GM19328 (cell line): Measurements from ENCODE around the gene KCNIP1.

Experiments used
- ATAC-seq: cut with Tn5 transposase; IDR thresholded peaks from one replicate; pipeline ENCODE4 v1.9.1; 2021; ENCODE audit warnings: mild to moderate bottlenecking, moderate library complexity; ENCODE audit not compliant: unreplicated experiment

KCNIP1 gene

GRCh38 chr5:170482511-170482910 lies 21.3 kb upstream of the KCNIP1 start:
- ATAC-seq, result no peak

DNA sequence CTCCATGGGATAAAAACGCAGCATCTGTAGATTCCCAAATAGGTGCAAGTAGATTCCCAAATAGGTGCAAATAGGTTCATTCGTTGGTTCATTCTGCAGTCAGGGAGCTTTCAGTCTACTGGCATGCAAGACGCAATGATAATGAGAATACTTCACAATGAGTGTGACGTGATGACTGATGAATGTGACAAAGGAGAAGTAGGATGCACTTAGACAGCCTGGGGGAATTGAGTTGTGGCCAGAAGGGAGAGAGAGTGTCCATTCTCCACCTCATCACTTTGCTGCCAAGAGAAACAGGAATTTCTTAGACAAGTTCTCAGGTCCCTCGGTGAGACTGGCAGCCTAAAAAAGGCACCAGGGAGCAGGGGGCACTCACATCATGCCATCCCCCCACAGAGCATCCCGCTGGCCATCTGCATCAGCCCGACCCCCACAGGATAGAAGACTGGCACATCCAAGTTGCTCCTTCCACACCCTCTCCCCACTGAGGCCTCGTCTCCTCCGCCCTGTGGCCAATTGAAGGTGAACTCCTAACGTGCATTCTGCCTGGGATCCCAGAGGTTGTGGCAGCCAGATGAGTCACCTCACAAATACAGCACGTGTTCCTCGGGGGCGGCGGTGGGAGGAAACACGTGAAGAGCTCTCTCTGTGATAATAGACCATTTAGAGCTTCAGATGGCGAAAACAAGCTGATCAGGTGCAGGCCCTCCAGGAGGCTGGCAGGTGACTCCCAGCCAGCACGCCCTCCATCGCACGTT lies 19.9 kb upstream of the KCNIP1 start:
- ATAC-seq, result no peak

DNA sequence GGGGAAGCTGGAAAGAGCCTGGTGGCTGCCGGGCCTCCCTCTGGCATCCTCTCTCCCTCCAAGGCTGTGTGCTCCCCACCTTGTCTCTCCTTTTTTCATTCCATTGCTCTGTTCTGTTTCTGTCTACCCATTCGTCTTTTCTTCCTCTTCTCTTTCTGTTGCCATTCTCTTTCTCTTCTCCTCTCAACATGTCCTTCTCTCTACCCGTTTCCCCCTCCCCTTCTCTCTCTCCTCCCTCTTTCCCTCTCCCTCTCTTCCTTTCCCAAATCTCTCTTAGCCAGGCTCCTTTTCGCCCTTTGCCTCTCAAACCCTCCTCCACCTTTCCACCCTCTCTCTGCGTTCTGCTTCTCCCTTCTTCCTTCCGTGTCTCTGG lies 19.4 kb upstream of the KCNIP1 start:
- no peak for ATAC-seq

DNA sequence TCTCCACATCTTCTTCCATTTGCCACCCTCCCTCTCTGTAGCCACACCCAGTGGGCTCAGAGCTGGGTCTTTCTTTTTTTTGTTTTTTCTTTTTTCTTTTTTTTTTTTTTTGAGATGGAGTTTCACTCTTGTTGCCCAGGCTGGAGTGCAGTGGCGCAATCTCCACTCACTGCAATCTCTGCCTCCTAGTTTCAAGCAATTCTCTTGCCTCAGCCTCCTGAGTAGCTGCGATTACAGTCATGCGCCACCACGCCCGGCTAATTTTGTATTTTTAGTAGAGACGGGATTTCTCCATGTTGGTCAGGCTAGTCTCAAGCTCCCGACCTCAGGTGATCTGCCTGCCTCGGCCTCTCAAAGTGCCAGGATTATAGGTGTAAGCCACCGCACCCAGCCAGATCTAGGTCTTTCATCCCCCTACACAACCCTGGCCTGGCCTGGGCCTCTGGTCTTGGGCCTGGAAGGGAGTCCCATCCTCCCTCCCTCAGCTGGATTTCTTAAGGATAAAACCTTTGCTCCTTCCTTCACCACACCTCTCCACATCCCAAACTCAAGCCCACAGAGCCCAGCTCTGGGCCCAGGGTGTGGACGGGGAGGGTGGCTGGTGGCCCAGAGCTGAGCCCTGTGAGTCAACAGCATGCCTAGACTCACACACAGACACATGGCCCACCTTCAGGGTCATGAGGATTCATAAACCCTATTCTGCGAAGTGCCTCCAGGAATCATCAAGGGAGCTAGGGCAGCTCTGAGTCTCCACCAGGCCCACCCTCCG lies 18.8 kb upstream of the KCNIP1 start:
- no peak for ATAC-seq

DNA sequence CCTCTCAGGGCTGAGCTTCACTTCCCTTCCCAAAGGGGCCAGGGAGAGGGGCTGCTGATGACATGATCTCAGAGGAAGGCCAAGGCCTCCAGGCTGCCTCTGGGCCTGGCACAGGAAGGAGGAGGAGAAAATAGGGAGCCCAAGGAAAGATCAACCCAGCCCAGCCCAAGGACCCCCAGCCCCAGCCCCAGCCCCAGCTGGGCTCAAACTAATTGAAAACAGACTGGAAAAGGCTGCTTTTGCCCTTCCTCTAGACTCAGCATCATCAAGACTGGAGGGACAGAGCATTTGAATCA lies 18.3 kb upstream of the KCNIP1 start:
- no peak for ATAC-seq

DNA sequence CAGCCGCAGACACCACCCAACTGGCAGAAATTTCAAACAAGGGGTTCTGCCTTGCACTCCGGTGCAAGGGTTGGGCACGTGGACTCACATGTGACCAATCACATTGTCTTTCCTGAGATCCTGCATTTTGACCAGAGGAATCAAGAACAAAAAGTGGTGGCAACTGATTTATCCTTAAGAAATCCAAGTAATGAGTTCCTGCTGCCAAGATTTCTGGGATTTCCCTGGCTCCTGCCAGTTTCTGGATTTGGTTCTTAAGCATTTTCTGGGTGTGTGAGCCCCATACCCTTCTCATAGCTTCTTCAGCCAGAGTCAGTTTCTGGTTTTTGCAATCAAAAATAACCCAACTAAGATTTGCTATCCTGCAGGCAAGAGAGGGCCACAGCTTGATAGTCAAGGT lies 17.4 kb upstream of the KCNIP1 start:
- no peak for ATAC-seq

DNA sequence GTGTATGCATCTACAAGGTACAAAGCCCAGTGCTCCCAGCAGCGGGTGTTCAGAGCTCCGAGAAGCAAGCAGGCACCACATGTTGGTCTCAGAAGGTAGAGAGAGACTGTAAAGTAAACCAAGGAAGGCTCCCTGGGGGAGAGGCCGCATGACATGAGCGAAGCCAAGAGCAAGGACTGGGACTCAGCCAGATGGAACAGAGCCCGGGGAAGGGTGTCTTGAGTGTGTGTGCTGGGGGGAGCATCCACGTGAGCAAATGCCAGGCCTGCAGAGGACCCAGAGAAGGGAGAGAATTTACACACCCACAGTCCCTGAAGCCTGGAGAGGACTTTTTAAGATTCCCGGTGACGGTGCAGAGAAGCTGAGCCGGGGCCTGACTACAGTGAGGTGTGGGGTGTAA lies 15.2 kb upstream of the KCNIP1 start:
- no peak for ATAC-seq

DNA sequence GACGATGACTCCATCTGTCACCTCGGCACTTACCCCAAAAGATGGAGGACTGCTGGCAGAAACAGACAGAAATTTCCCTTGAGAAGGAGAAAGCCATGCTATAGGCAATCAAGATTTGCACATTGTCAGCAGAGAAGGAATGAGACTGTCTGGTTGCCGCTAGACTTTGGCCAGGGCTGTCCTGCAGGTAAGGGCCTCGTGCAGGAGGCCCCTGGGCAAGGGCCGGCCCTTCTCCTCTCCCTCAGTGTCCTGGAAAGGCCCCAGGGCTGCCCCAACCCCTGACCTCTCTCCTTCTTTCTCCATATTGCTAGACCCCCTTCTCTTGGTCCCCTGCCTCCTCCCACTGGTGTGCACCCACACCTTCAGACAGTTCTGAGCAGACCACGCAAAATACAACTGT lies 14.6 kb upstream of the KCNIP1 start:
- no peak for ATAC-seq

GRCh38 chr5:170490381-170490780 lies 13.4 kb upstream of the KCNIP1 start:
- no peak for ATAC-seq

DNA sequence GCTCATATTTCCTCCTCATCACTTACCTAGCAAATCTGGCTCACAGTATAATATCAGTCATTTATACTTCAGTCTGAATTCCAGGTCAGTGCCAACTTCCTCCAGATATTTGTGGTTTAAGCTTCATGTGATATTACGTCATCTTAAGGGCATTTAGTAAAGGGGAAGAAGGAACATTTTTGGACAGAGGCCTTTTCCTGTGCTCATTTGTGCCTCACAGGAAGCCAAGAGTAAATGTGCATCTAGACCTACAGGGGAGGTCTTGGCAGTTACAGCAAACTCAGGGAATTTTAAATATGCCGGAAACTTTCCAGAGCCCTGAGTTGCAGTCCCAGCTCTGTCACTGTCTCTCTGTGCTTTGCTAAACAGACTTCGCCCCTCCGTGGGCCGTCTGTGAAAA lies 12.3 kb upstream of the KCNIP1 start:
- ATAC-seq, result no peak

DNA sequence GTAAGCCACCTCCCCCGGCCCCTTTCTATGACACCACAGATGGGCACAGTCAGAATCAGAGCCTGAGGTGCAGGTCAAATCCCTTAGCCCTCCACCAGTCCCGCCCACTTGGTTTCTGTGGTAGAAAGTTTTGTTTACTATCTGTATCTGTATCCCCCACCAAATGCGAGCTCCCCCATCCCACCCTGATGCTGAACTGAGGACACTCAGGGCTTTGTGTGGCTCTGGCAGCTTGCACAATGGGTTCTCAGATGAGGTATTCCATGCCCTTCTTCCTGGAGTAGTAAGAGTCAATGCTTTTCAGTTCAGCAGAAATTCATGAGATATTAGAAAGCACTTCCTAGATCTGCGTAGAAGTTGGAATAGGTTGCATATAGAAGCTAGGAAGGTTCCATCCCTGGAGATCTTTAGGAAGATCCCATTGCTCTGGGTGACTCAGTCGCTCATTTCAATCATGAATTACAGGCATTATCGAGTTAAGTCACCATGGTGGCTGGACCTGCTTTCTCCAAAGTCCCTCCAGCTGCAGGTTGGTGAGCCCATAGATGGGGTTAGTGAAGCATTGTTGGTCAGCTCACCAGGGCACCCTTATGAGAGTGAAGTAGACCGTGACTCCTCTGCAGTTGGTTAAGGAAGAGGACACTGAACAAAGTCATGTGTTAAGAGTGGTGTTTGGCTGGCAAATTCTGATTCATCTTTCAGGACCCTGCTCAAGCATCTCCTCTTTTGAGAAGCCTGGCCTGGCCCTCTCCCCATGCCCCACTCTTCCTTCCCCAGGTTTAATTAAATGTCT lies 10.6 kb upstream of the KCNIP1 start:
- no peak for ATAC-seq

DNA sequence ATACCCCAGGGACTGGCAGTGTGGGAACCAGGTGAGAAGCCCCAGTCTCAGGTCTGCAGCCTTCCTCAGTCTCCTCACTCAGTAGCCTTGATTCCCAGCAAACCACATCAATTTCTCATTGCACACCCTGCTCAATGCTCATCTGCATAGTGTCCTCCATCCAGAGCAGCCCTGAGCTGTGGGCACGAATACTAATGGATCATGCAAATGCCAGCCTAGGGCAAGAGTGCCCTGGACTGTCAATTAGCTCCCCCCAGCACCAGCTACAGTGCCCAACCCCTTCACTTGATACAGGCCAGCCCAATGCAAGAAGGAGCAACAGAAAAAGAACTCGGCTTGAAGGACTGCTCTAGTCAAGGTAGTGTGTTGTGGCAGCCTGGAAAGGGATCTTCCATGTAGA lies 9.8 kb upstream of the KCNIP1 start:
- ATAC-seq, result no peak

DNA sequence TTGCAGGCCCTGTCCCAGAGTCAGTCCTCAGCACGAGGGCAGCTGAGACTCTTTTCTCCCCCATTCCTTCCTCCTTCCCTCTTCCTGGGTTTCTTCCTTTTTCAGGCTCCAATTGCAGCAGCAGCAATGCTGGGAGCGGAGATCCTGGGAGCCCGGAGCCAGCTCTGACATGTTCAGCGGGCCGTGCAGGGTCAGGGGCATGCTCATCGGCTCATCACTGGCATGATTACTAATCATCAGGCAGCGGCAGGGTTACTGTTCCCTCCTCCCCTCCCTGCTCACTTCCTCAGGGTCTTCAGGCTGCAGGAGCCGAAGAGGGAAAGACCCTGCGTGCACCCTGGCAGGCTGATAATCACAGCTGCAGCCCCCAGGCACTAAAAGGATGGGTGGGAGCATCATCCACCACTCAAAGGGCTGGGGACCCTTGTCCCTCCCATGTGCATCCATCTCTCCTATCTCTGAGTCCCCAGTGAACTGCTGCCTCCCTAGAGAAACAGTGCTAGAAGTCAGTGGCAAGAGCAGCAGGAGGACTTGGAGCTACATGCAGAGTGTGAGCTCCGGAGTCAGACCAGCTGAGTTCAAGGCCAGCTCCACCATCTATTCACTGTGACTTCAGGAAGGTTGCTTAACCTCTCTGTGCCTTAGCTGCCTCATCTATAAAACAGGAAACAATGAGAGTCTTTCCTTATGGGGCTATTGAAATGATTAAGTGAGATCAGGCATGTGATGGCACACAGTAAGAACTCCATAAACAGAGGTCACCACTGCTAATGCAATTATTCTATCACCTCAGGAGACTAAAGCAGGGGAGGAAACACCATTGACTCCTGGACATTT lies 7.8 kb upstream of the KCNIP1 start:
- no peak for ATAC-seq

DNA sequence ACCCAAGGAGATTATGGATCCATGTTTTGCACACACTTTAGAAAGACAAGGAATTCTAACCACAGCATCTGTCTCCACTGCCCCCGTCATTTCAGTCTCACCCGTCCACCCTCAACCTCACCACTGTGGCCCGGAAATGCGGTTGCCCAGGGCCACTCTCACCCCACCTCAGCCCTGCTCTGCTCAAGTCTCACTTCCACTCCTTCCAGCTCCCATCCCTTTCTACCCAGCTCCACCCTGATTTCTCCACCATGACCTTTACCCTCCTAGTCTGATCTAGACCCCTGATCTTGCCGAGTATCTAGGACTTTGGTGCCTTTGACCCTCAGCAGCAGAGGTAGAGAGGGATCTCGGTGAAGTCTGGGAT lies 7.2 kb upstream of the KCNIP1 start:
- ATAC-seq, result no peak

- ATAC-seq, result no peak
Observed at GRCh38 chr5:170497311-170498038, 6.3 kb upstream of the KCNIP1 start.

DNA sequence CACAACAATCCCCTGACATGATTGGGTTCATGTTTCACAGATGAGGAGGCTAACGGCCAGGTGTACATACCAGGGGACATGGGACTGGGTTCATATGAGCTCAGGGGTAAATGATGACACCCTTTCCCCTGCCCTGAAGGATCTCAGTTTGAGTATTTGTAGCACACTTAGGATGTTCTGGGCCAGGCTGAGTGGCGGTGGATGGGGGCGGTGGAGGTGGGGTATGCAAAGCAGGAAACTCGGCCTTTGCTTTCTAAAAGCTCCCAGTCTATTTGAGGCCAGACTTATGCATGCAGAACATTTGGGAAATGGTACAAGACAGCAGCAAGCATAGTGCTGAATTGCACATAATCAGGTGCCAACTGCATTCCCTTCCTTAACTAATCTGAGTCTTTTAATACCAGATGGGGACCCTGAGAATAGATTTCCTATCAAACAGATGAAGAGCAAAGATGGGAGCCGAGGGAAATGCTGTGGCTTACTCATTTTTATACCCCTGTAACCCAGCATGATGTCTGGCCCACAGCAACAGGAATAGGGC lies 4.9 kb upstream of the KCNIP1 start:
- no peak for ATAC-seq

GRCh38 chr5:170499621-170500020 lies 4.2 kb upstream of the KCNIP1 start:
- no peak for ATAC-seq

DNA sequence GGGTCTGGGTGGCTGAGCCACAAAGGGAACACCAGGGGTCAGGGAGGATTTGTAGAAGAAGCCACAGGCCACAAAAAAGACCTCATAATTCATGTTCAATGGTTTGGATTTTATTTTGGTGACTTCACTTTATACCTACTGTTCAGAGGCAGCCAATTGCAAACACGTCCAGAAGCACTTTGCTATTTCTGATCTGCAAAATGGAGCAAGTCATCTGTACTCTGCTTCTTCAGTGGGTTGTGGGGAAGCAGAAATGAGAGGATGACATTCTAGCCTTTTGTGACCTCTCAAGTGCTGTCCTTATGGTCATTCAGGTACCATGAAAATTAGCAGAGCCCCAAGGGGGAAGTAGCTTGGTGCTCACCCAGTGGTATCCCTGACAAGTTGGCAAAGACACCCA lies 2.5 kb upstream of the KCNIP1 start:
- no peak for ATAC-seq

DNA sequence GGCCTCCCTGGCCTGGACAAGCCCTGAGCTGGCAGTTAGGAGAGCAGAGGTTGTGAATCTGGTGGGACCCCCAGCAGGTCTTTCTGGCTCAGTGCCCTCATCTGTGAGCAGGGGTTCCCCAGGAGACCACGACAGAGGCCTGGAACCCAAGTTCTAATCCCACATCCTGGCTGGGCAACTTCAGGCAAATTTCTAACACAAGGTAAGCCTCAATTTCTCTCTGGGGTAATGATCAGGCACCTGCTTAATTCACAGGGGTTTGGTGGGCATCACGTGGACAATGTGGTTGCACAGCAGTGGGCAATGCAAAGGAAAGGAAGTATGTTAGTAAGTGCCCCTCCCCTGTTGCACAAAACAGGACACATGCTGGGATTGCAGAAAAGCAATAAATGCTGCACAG lies 1.9 kb upstream of the KCNIP1 start:
- ATAC-seq, result no peak

DNA sequence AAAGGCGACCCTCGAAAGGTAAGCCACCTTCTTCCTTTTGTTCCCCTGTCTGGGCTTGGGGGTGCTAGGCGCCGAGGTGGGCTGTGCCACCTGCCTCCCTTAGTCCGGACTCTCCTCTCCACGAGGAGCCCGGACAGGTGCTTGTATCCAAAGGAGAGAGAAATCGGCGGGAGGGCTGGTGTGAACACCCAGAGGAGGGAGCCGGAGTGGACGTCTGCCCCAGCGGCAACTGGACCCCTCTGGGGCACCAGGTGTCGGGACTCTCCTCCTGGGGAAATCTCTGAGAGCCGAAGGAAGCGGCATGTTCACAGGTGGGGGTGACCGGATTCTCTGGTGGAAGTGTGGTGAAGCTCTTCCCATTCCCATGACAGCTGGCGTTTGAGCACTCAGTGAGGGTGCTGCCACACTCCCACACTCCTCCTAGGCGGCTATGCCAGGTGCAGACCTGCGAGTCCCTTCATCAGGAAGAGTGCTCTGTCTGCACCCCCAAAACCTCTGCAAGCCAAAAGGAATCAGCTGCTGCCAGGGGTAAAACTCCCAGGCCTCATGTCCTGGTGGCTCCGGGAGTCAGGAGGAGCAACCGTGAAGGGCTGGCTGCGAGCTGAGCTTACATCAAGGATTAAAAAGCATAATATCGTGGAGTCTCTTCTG lies 921 bp downstream of the KCNIP1 start:
- ATAC-seq, result no peak
